GM21825 (cell line): ENCODE data around the gene KCNIP1.

Source experiments
- ATAC-seq: cut with Tn5 transposase; IDR thresholded peaks from one replicate; pipeline ENCODE4 v1.9.1; 2021; ENCODE audit warnings: mild to moderate bottlenecking, moderate library complexity; ENCODE audit not compliant: unreplicated experiment

The KCNIP1 gene

GRCh38 chr5:170625221-170626165 lies 121.7 kb downstream of the KCNIP1 start:
- ATAC-seq, result no peak

DNA sequence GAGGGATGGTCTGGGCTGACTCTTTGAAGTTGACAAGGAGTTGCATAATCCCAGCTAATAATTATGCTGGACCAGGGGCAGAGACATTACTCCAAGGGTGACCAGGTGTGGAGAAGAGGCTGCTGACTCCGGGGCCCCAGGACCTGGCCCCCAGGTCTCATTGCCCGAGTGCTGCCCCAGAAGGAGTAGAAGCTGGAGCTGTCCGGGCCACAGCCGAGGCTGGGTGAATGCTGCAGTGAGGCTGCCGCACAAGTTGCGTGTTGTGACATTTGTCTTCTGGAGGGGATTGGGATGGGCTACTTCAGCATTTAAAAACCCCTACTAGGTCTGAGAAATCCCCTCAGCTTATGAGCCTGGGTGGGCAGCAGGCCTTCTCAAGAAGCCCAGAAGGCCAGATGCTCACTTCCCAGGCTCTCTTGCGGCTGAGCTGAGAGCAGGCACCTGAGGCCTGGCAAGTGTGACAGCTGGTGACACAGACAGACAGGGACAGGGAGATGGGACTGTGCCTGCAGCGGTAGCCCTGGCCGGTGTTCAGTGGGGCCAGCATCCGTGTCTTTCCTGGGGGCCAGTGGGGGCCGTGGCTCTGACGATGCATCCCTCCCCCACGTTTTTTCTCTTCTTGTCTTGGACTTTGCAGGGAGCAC lies 122.8 kb downstream of the KCNIP1 start:
- no peak for ATAC-seq

- no peak for ATAC-seq
Observed at GRCh38 chr5:170627271-170627670, 123.5 kb downstream of the KCNIP1 start.

GRCh38 chr5:170628028-170628427 lies 124.2 kb downstream of the KCNIP1 start:
- no peak for ATAC-seq

GRCh38 chr5:170628691-170629565 lies 125.1 kb downstream of the KCNIP1 start:
- ATAC-seq, result no peak

GRCh38 chr5:170629566-170630175 lies 125.9 kb downstream of the KCNIP1 start:
- ATAC-seq, result no peak

GRCh38 chr5:170630226-170630625 lies 126.4 kb downstream of the KCNIP1 start:
- ATAC-seq, result no peak

GRCh38 chr5:170630711-170631141 lies 126.9 kb downstream of the KCNIP1 start:
- ATAC-seq, result no peak

GRCh38 chr5:170631466-170632195 lies 127.8 kb downstream of the KCNIP1 start:
- no peak for ATAC-seq

GRCh38 chr5:170632266-170632984 lies 128.6 kb downstream of the KCNIP1 start:
- ATAC-seq, result no peak

GRCh38 chr5:170632985-170633234 lies 129.1 kb downstream of the KCNIP1 start:
- ATAC-seq, result no peak

- no peak for ATAC-seq
Observed at GRCh38 chr5:170633235-170634081, 129.6 kb downstream of the KCNIP1 start.

DNA sequence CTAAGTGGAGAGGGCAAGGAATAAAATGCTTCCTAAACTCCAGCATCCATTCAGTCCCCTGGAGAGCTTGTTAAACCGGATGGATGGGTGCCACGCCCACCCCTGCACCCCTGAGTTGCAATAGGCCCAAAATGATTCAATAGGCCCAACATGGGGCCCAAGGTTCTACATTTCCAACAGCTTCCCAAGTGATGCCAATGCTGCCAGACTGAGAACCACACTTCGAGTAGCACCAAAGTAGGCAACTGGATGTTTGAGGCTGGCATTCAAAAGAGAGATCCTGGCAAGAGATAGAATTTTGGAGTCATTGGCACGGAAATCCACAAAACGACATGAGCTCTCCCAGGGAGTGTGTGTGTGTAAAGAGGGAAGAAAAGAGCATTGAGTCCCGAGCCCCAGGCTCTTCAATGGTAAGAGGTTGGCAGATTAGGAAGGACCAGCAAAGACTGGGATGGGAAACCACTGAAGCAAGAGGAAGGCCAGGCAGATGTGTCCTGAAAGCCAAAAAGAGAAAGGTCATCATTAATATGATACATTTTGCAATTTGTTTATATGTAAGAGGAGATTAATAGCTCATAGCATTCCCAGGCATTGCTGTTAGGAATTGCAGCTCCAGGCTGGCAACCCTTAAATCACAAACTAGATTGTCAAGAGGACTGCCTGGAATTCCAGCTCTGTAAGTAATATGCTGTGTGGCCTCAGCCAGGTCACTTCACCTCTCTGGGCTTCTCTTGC lies 130.6 kb downstream of the KCNIP1 start:
- ATAC-seq, result no peak

DNA sequence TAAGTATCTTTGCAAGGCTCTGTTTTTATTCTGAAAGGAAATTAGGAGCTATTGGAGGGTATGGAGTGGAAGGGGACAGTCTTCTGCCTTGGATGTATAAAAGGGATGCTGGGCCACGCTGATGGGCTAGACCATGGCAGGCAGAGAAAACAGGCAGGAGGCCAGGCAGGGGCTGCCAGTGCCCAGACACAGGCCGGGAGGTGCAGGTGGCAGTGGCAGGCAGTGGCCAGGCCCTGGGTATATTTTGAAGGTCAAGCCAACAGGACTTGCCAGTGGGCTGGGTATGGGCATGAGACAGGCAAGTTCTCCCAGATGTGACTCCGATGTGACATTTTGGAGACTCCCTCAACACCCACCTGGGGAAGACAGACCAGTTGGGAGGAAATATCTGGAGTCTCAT lies 131.9 kb downstream of the KCNIP1 start:
- ATAC-seq, result no peak

GRCh38 chr5:170636206-170636605 lies 132.4 kb downstream of the KCNIP1 start:
- no peak for ATAC-seq

GRCh38 chr5:170636801-170637477 lies 133.1 kb downstream of the KCNIP1 start:
- no peak for ATAC-seq

- ATAC-seq, result no peak
Observed at GRCh38 chr5:170638051-170638450, 134.2 kb downstream of the KCNIP1 start.
